NK-92 (cell line): ENCODE results near the gene G2E3.
"Not testable (repeated sequence)": the region's sequence is repeated elsewhere in the genome, so short reads cannot be mapped to it uniquely, and the experiment has no call there.

Source experiments
- DNase-seq: peaks from one replicate; lab custom pipeline; 2025; ENCODE audit not compliant: unreplicated experiment; lab: John Stamatoyannopoulos, UW

Gene G2E3

GRCh38 chr14:30560581-30560980 lies 1.6 kb downstream of the G2E3 start:
- no peak for DNase-seq

DNA sequence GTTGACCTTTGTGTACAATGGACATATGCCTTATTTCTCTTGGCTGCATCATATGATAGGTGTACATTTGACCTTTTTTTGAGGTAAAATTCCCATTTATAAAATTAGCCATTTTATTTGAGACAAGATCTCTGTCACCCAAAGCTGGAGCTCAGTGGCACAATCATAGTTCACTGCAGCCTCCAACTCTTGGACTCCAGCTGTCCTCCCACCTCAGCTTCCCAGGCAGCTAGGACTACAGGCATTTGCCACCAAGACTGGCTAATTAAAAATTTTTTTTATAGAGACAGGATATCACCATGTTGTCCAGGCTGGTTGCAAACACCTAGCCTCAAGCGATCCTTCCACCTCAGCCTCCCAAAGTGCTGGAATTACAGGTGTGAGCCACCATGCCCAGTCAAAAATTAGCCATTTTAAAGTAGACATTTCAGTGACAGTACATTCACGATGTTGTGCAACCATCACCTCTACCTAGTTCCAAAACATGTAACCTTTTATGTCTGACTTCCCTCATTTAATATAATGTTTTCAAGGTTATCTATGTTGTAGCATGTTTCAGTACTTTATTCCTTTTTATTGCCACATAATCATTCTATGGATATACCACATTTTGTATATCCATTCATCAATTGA lies 5.4 kb downstream of the G2E3 start:
- no peak for DNase-seq

DNA sequence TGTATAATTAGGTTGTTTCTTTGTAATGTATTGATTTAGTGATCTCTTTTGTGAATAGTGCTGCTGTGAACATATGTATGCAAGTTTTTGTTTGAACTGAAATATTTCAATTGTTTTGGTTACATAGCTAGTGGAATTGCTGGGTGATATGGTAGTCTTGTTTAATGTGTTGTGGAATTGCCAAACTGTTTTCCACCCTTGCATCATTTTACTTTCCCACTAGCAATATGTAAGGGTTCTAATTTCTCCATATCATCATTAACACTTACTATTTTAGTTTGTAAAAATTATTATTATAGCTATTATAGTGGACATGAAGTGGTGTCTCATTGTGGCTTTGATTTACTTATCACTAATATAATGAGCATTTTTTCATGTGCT lies 5.9 kb downstream of the G2E3 start:
- DNase-seq, result no peak

DNA sequence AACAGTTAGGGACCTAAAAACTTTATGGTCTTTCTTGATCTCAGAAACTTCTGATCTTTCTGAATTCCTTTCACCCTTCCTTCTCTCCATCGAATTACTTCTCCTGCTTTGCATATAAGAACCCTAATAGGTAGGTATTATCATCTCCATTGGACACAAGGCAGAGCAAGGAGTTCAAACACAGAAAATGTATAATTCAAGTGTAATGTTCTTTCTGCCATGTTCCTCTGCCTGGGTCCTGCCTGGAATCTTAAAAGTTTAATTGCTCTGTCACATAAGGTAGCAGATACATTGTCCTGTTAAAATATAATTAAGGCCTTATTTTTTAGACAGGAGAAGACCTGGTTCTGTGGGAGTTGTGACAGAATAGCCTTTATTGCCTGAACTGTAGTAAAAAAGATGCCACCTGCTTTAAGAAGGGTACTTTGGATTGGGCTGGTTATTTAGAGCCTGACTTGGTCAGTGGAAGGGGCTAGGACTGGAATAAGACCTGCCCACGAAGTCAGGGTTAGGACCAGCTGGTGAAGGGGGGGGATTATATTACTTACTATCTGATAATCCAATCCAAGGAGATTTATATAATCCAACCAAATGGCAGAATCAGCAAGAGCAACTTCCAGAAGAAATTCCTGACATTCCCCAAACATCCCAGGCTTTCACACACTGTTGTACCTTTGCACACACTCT lies 10.4 kb downstream of the G2E3 start:
- no peak for DNase-seq

DNA sequence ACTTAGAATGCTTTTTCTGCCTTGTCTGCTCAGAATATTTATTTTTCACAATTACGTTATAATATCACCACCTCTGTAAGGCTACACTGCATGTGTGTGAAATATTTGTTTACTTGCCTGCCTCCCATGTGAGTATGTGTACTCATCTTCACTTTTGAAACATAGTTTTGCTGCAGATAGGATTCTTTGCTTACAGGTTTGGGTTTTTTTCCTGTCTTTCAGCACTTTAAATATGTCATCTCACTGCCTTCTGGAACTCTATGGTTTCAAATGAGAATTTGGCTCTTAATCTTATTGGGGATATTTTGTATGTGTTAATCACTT lies 10.9 kb downstream of the G2E3 start:
- no peak for DNase-seq

DNA sequence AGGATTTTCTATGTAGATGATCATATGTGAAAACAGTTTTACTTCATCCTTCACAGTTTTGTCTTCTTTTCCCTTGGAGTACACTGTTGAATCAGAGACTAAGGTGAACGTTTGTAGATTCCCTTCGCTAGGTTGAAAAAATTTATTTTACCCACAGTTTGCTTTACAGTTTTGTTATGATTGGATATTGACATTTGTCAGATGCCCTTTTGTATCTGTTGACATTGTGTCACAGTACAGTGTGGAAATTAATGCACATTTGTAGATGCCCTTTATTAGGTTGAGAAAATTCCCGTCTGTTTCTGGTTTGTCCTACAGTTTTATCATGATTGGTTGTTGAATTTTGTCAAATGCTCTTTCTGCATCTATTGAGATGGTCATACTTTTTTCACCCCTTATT lies 13.3 kb downstream of the G2E3 start:
- no peak for DNase-seq

DNA sequence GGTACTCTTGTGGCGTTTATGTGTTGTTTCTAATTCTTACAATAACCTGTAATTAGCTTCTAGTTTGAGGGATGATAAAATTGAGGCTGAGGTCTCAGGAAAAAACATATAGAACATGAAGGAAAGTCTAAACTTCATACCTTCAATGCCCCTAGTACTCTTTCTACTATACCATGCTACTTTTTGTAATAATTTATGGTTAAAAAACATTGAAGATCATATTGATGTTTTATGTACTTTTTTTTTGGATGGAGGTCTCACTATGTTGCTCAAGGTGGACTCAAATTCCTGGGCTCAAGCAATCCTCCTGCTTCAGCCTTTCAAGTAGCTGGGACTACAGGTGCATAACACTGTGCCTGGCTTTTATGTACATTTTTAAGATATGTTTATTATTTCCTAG lies 13.8 kb downstream of the G2E3 start:
- no peak for DNase-seq

GRCh38 chr14:30573226-30573814 lies 14.4 kb downstream of the G2E3 start:
- no peak for DNase-seq

DNA sequence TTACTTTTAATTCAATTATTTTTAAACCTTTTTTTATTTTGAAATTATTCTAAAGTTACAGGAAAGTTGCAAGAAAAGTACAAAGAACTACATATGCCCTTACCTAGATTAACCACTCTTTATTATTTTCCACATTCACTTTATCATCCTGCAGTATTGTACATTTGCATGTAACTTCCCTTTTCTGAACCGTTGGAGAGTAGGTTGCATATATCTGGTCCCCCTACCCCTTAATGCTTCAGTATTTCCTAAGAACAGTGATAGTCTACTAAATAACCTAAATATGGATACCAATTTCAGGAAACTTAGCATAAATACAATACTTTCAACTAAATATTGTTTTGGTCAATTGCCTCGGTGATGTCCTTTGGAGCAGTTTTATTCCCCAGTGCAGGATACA lies 15.0 kb downstream of the G2E3 start:
- no peak for DNase-seq

GRCh38 chr14:30574777-30575176 lies 15.8 kb downstream of the G2E3 start:
- not testable (repeated sequence) for DNase-seq

DNA sequence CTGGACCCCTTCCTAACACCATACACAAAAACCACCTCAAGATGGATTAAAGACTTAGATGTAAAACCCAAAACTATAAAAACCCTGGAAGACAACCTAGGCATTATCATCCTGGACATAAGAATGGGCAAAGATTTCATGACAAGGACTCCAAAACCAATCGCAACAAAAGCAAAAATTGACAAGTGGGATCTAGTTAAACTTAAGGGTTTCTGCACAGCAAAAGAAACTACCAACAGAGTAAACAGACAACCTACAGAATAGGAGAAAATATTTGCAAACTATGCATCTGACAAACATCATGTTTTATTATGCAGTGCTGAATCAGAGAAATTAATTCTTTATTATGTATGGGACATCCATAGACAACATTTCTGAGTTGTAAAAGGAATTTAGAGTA lies 17.4 kb downstream of the G2E3 start:
- DNase-seq, result not testable (repeated sequence)

GRCh38 chr14:30580616-30581282 lies 21.8 kb downstream of the G2E3 start:
- DNase-seq, result no peak

GRCh38 chr14:30581283-30581625 lies 22.3 kb downstream of the G2E3 start:
- DNase-seq, result no peak

- DNase-seq, result no peak
Measured at GRCh38 chr14:30582376-30582775, 23.4 kb downstream of the G2E3 start.

GRCh38 chr14:30584058-30584630 lies 25.2 kb downstream of the G2E3 start:
- DNase-seq, result no peak

- no peak for DNase-seq
Measured at GRCh38 chr14:30585204-30585603, 26.2 kb downstream of the G2E3 start.

- DNase-seq, result no peak
Measured at GRCh38 chr14:30587141-30587540, 28.2 kb downstream of the G2E3 start.

GRCh38 chr14:30588873-30589272 lies 29.9 kb downstream of the G2E3 start:
- no peak for DNase-seq

DNA sequence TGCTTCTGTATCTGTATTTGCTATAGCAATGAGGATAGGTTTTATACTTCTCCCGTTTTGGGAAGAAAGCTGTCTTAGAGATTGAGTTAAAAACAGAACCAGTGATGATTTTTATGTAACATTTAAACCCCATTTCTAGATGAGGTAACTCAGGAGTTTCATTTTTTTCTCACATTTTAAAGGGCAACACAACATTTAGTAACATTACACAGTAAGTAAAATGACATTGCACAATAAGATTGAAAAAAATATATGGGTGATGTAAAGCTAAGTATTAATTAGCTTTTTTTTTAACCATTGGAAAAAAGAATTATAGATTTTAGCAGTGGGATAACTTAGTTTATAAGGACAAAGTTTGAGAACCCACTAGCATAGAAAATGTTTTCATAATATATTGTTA lies 38.0 kb downstream of the G2E3 start:
- no peak for DNase-seq

GRCh38 chr14:30597504-30597903 lies 38.5 kb downstream of the G2E3 start:
- DNase-seq, result no peak

DNA sequence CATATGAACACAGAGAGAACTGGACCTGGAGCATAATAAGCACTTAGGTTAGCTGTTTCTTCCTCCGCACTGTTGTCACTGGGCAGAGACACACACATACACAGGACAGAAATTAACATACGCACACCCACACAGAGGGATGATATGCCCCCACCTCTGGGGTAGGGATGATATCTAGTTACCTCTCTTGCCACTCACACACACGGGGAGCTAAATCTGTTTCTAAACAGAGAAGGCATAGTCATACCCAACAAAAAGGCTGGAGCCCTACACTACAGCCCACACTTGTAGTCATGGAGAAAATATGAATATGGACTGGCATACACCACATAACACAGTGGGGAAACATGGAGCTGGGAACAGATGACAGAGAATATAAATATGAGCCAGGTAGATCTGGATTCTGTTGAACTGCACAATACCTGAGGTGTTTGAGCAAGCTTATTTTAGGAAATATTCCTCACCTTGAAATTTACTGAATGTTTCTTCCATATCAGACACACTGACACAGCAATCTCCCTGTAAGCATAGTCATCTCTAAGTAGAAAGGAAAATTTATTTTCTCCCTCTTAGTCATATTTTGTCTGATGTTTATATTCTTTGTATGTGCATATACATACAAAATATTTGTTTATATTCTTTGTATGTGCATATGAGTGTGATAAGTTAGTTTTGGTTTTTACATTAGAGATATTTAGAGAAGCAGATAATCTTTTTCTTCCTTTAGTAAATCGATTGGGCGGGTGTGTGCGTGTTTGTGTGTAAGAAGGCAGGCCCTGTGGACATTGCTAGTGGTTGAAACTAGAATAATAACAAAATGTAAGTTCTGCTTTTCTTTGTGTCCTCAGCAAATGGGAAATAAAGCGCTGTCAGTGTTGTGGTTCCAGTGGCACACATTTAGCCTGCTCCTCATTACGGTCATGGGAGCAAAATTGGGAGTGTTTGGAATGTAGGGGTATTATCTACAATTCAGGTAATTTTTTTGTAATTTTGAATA lies 42.3 kb downstream of the G2E3 start:
- DNase-seq, result no peak
